Hematopoietic multipotent progenitor cell treated with erythropoietin and hydrocortisone succinate and interleukin-3 and kit ligand, for 6 days (in vitro differentiated cells): ENCODE data around the gene POMC.
"Not testable (repeated sequence)": the region's sequence is repeated elsewhere in the genome, so short reads cannot be mapped to it uniquely, and the experiment has no call there.

Source experiments
- DNase-seq: peaks from one replicate; pipeline ENCODE4 v3.0.0-alpha.2; 2015

POMC gene

GRCh38 chr2:25168256-25169072 lies at the start of gene POMC:
POMC (minus strand) TSS chr2:25168580; CDS start chr2:25164772, 3,808 bp downstream.
- DNase-seq = peak; percentile 46

- no peak for DNase-seq
These were observed 49.7 kb upstream of the POMC start for GRCh38 chr2:25218100-25218499.

- DNase-seq = peak; percentile 93
These were observed 47.7 kb upstream of the POMC start for GRCh38 chr2:25215948-25216679.

- DNase-seq = no peak
These were observed 46.9 kb upstream of the POMC start for GRCh38 chr2:25215232-25215631.

GRCh38 chr2:25213229-25213628 lies 44.8 kb upstream of the POMC start:
- no peak for DNase-seq

- DNase-seq = not testable (repeated sequence)
These were observed 42.5 kb upstream of the POMC start for GRCh38 chr2:25210923-25211322.

GRCh38 chr2:25207078-25207545 lies 38.7 kb upstream of the POMC start:
- DNase-seq = no peak

- no peak for DNase-seq
These were observed 35.9 kb upstream of the POMC start for GRCh38 chr2:25204190-25204838.

- DNase-seq = no peak
These were observed 33.9 kb upstream of the POMC start for GRCh38 chr2:25202275-25202674.

- no peak for DNase-seq
These were observed 33.4 kb upstream of the POMC start for GRCh38 chr2:25201794-25202193.

- DNase-seq = peak; percentile 51
These were observed 32.9 kb upstream of the POMC start for GRCh38 chr2:25201265-25201664.

GRCh38 chr2:25198576-25198975 lies 30.2 kb upstream of the POMC start:
- no peak for DNase-seq

GRCh38 chr2:25198209-25198525 lies 29.8 kb upstream of the POMC start:
- DNase-seq = no peak

- no peak for DNase-seq
These were observed 29.2 kb upstream of the POMC start for GRCh38 chr2:25197336-25198208.

GRCh38 chr2:25194576-25195122 lies 26.3 kb upstream of the POMC start:
- no peak for DNase-seq

GRCh38 chr2:25190536-25190935 lies 22.2 kb upstream of the POMC start:
- DNase-seq = no peak

- no peak for DNase-seq
These were observed 20.0 kb upstream of the POMC start for GRCh38 chr2:25188405-25188804.

- no peak for DNase-seq
These were observed 19.5 kb upstream of the POMC start for GRCh38 chr2:25187729-25188350.

GRCh38 chr2:25184254-25184653 lies 15.9 kb upstream of the POMC start:
- DNase-seq = no peak

- no peak for DNase-seq
These were observed 10.6 kb upstream of the POMC start for GRCh38 chr2:25178976-25179375.

GRCh38 chr2:25177211-25177611 lies 8.8 kb upstream of the POMC start:
- DNase-seq = no peak
